ENCODE results near the gene SPECC1.
"Not testable (repeated sequence)": the region's sequence is repeated elsewhere in the genome, so short reads cannot be mapped to it uniquely, and the experiment has no call there.

SPECC1 gene

DNA sequence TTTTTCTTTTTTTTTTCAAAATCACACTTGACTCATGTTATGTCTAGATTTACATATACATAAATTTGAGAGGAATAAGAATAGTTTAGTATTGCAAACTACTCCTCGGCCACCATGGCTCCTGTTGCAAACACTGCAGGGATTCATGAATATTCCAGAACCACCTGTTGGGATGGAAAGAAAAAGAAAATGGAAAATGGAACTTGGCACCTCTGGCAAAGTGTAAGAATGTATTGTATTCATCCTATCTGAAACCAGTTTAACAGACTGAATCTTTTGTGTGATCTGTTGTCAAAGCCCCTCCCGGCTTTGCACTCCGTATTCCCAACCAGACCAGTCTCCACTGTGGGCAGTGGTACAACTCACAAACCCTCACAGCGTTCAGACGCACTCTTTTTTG, 124.4 kb downstream of the SPECC1 start:
- no peak for DNase-seq

DNA sequence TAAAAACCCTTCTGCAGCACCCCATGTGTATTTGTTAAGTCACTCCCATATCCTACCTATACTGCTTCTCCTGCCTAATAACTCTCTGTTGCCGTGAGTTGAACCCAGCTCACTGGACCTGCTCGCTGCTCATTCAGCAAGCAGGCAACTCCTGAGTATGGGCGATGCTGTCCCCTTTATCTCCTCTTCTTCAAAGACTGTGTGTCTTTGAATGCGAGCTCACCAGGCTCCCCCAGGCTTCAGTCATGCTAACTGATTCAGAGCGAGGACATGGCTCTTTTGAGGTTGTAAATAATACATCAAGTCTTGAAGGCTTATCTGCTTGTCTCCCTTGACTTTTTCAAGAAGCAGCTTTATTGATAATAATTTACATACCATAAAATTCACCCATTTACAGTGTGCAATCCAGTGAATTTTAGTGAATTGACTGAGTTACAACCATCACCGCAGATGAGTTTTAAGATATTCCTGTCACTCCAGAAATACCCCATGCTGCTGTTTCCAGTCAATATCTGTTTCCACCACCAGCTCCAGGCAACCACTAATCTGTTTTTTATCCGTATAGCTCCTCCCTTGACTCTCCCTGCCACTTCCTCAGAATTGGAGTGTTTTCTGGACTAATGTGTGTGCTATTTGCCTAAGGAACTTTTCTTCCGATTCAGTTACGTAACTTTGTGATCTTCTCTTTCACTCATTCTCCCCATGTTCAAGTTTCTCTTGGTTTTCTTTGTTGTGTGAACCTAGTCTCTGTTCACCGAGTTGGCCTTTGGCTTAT, 132.2 kb downstream of the SPECC1 start:
- no peak for DNase-seq

DNA sequence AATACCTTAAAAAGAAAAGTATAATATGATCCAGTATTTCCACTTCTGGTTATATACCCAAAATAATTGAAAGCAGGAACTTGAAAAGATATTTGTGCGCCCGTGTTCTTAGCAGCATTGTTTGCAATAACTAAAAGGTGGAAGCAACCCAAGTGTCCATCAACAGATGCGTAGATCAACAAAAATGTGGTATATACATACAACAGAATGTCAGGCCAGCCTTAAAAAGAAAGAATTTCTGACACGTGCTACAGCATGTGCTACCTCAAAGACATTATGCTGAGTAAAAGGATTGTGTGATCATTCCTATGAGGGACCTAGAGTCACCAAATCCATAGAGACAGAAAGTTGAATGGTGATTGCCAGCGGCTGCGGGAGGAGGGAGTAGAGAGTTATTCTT, 133.1 kb downstream of the SPECC1 start:
- DNase-seq, result no peak

DNA sequence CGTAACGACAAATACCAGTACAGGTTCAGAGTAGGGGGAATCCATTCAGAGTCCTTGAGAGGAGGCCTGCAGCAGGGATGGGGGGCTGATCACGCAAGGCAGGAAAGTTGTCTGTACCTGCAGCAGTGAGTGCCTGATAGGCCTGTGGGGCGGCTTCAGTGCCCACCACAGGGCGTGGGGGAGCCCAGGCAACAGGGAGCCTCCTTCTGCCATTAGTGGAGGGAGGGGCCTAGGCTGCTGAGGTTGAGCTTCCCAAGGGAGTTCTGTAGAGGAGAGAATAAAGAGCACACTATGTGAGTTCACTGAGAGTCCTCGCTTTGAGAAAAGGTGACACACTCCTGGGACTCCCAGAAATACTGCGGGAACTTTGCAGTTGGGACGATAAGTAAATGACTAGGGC, 134.6 kb downstream of the SPECC1 start:
- DNase-seq, result no peak

DNA sequence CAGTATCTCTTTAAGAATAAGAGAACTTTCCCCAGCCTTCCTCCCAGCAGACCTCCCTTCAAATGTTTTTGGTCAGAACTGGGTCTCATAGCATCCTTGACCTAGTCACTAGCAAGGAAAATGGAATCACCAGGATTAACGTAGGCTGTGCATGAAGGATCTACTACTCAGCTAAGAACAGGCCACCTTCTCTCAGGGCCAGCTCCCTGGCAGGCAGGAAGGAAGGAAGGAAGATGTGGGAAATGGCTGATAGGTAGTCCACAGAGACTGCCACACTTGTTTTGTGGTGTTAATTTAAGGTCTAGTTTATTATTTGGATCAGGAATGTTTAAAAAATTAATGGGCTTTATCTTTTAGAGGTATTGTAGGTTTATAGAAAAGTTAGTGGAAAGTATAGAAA, 136.4 kb downstream of the SPECC1 start:
- no peak for DNase-seq

DNA sequence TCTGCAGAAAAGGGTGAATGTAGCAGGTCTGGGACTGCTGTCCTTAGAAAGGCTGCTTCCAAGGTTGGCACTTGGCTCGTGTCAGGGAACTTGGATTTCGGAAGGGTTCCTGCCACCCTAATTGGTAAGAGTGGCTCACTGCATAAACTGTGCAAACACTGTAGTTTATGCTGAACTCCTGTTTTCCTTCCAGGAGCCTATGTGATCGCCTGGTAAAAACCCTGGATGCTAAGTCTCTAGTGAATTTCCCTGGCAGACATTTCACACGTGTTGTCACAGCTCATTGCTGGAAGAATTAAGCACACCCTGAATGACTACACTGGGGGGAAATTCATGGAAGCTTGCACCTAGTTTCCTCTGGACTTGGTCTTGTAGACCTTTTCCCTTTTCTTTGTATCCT, 140.1 kb downstream of the SPECC1 start:
- DNase-seq, result no peak

DNA sequence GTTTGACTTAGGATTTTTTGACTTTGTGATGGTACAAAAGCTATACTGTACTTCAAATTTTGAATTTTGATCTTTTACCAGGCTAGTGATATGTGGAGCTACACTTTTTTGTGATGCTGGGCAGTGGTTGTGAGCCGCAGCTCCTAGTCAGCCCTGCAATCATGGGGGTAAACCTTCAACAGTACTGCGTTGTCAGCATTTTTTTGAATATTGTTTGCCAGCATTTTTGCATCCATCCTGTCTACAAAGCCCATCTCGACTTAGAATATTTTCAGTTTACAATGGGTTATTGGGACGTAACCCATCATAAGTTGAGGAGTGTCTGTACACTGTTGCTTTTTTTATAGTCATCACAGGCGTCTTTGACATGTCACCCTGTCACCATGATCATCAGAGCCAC, 142.0 kb downstream of the SPECC1 start:
- no peak for DNase-seq

DNA sequence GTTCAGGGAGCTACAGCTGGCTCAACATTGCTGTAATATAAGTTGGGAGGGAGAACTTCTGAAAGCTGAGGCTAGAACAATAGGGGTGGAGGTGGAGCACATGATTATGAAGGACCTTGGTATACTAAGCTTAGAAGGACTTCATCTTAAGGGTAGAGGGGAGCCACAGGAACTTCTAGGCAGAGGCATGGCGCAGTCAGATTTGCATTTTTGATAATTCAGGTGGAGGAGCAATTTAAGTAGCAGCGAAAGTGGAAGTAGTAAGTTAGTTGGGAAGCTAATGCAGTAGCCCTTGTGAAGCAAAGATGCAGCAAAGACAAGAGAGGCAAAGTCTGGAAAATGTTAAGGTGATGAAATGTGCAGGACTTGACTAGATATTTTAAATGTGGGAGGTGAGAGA, 144.1 kb downstream of the SPECC1 start:
- DNase-seq, result no peak

DNA sequence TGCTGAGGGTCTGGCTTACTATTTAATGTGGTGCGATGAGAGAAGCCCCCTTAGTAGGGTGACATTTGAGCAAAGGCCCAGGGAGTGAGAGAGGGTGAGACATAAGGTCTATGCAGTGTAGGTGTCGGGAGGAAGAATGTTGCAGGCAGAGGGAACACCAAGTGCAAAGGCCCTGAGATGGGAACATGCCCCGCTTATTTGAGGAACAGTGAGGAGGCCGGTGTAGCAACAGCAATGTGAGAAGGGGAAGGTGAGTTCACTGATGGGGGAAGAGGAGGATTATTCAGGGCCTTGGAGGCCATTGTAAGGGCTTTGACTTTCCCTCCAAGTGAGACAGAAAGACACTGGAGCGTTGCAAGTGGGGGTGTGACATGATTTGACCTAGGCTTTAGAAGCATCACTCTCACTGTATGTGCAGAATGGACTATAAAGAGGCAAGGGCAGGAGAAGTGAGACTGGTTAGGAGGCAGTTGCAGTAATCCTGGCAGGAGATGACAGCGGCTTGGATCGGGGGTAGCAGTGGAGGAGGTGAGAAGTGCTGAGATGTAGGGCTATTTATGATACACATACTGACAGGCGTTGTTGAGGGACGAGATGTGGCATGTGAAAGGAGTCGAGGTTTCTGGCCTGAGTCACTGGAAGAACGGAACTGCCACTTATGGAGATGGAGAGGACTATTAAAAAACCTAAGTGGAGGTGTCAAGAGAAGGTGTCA, 145.3 kb downstream of the SPECC1 start:
- no peak for DNase-seq

DNA sequence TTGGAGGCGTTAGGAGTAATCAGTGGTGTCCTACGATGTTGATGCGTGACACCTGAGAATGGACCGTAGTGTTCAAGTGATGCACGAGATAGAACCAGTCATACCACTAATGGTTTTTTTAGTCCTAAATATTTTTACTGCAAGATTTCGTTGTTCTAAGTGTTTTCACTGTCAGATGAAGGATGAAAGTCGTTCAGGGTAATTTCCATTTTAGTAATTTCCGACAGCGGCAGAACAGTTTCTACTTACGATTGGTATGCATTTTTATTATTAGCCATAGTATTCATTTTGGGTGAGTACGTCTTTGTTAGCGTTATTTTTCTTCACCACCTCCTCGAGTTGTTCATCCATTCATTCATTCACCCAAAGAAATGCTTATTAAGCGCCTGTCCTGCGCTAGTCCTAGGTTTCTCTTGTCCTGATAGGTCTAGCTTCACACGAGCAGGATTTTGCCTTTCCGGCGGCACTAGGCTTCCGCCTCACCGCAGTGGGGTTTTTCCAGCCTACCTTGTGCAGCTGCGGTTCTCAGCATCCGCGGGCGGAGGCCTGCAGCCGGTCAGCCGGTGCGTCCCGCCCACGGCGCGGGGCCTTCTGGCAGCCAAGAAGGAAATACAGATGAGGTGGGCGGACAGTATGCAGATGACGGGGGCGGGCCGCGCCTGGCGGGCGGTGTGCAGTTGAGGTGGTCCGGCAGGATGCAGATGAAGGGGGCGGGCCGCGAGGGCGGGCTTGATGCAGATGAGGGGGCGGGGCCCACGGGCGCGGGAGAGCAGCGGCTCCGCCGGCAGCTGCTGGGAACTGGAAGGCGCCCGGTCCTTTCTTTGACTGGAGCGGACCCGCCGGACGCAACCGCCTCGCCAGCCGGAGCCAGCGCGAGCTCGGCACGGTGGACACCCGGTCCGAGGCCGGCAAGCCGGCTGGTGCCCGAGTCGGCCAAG, 146.4 kb downstream of the SPECC1 start:
- DNase-seq, result peak; percentile 92

DNA sequence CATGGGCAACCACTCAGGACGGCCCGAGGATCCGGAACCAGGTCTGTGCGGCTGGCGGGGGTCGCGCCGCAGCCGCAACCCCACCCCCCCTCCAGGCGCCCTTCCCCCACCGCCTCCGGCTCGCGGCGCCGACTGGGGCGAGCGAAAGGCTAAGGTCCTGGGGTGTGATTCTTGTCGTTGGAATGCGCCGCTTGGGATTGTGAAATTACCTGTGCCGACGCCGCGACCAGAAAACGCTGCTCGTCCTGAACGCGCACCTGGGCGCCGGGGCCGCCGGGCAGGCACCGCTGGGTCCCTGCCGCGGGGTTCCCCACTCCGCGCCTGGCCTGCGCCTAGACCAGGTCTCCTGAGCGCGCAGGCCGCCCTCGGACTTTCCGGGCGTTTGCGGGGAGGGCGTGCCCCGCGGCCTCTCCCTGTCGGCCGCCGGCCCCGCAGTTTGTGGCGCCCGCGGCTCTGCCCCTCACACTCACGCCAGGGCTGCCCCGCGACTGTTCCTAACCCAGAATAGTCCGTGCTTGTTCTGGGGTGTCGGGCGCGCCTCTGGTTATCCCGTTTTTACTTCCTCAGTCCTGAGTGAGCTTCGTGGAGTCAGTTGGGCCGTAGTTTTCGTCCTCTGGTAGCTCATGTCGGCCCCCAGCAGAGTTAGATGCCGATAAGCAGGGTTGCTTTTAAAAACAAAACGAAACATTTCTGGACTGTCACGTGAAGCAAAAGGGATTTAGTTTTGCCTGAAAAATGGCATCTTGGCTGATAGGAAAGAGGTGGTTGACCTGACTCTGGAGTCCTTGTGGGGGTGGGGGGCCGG, 147.2 kb downstream of the SPECC1 start:
- no peak for DNase-seq

DNA sequence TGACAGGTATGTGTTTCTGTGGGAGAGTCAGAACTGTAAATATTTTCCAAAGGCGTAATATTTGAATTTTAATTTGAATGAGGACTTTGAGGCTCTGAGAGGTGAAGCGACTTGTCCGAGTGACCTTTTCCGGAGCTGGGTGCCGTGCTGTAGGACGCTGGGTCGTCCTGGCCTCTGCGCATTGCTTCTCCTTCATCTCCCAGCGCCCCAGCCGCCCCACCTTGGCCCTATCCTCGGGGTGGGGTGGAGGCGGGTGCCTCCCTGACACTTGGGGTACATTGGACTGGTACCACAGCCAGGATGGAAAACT, 147.8 kb downstream of the SPECC1 start:
- DNase-seq, result no peak

DNA sequence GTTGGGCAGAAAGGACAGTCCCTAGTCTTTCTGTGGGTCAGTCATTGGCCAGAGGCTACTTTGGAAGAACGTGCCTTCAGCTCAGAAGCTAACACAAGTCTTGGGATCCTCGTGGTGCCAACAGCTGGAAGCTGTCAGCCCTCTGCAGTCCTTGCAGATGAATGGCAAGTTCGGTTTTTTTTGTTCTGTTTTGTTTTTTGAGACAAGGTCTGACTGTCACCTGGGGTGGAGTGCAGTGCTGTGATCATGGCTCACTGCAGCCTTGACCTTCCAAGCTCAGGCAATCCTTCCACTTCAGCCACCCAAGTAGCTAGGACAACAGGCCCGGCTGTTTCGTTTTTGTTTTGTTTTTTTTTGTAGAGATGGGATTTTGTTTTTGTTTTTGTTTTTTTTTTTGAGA, 149.4 kb downstream of the SPECC1 start:
- DNase-seq, result no peak

DNA sequence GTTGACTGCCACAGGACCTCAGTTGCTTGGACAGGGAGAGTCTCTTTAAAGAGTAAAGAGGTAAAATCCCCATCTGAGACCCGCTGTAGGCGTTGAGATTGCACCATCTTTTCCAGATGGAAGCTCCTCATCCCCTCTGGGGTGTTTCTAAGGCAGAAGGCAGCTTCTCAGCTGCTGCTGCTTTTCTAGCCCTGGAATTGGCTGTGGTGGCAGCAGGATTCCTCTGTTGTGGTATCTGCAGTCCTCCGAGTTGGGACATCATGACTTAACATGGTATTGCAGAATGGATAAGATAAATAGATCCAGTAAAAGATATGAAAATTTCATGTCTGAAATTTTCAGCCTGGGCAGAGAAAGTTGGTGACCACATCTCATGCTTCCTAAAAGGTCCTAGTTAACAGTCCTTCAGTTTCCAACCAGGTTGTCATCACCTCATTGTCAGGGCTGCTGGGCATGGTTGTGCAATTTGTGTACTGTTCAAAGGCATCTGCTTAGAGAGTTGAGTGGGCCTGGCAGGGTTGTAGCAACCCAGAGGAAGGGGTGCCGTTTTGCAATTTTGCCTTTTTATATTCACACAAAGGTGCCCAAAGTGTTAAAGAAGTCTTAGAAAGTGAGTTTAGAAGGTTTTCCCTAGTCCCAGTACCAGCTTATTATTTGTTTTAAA, 150.4 kb downstream of the SPECC1 start:
- no peak for DNase-seq

DNA sequence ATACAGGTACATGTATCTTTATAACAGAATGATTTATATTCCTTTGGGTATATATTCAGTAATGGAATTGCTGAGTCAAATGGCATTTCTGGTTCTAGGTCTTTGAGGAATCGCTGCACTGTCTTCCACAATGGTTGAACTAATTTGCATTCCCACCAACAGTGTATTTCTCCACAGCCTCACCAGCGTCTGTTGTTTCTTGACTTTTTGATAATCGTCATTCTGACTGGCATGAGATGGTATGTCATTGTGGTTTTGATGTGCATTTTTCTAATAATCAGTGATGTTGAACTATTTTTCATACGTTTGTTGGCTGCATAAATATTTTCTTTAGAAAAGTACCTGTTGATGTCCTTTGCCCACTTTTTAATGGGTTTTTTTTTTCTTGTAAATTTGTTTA, 156.4 kb downstream of the SPECC1 start:
- not testable (repeated sequence) for DNase-seq

DNA sequence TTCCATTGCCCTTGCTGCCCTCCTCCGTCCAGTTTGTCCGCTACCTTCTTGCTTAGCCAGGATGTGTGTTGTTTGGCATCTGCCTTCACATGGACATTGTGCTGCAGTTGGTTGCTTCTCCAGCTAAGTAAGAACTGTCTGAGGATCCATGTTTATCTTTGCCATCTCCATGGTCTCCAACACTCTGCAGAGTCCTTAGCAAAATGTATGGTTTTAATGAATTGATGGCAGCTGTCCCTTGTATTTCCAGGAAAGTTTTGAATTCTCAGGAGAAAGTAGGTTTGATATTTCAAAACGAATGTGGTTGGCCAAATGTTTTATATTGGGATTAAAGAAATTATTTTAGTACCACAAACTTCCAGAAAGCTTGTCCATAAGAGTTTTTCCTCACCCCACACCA, 160.9 kb downstream of the SPECC1 start:
- DNase-seq, result no peak

DNA sequence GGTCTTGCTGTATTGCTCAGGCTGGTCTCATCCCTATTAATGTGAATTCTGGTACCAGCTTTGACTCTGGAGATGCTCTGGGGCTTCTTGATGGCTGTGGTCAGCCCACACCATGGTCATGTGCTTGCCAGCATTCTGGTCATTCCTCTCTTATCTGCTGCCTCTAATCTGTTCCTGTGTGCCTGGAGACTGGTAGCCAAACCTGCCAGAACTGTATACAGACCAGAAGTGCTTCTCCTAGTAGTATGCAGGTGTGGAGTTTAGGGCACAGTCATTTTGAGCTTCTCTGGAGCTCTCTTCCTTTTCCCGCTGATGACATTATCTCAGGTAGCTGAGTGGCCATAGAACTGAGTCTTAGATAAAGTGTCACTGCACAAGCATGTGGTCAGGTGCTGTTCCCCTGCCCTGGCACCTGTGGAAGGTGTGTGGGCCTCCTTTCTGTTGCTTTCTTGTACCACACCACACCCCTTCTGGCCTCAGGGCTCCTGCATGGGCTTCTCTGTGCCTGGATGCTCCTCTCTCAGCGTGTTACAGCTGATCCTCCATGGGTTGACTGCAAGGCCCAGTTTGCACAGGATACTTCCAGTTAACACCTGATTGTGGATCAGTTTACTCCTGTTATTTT, 162.7 kb downstream of the SPECC1 start:
- DNase-seq, result no peak

DNA sequence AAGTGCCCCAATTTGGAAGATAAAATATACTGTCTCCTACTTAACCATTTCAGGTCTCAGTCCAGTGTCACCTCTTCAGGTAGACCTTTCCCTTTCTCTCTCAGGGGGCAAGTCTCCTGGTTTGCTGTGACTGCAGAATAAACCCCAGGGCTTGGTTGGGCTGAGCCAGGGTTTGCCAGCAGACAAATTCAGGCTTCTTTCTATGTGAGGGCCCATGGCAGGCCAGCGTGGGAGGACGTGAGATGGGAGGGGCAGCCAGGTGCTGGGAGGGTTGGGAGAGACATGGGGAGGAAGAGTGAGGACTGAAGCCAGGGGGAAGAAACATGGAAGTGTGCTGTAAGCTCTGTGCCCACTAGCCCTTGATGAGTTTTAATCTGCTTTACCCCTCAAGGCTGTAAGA, 163.2 kb downstream of the SPECC1 start:
- no peak for DNase-seq

DNA sequence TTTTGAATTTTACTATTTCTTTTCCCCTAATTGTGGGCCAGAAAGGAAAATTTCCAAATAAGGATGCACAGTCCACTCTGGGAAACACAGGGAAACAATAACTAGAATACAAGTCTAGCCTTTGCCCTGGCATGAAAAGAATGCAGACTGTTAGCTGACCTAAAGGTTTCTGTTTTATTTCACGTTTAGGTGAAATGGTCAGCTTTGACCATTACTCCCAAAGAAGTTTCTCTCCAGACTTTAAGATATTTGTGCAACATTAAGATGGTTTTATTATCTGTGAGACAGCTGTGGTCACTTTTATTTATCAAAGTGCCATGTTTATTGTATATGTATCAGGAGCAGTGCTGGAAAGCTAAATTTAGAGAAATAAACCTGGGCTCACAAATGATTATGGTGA, 163.9 kb downstream of the SPECC1 start:
- no peak for DNase-seq

DNA sequence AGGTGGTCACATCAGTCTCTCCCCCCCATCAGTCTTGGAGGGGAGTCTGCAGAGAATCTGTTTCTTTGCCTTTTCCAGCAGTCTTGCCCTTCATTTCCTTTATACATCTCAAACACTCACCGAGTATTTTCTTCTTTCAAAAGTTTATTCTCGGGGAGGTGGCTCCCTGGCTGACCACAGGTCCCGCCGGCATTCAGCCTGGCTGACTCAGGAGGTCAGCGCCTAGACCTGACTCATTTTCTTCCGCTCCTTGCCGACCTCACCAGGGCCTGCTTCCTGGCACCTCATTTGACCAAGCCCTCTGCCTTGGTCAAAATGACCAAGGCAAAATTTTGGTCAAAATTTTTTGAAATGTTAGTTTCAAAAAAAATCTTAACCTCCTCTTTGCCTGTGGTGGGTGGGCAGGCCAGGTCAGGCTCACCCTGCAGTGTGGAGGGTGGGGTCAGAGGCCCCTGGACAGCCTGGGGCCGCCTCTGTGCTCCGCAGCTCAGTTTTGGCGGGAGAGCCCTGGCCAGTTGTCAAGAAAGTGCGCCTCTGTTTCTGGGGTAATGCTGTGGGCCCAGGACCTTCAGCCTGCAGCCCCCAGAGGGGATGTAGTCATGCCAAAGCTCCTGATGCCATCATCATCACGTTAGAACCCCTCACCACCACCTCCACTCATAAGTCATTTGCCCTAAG, 165.6 kb downstream of the SPECC1 start:
- no peak for DNase-seq

DNA sequence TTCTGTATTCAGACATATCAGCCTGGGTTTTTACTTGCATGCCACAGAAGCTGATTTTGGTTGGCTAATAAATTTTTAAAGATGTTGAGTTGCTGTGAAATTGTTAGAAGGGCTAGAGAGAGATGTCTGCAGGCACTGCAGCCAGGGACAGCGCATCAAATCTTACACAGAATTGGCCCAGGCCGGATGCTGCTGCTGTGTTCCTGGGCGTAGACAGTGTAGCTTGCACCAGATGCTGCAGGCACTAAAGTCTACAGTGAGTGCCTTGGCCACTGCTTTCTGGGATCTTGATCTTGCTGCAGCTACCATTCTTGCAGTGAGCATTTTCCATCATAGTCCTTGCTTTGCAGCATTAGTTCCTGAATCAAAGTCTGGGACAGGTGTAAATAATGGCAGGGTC, 169.9 kb downstream of the SPECC1 start:
- DNase-seq, result no peak

Measured in NCI-H1048 (cell line).